Measurements from ENCODE around the gene SLC45A1. TPM values are rescaled to one million over a fixed set of nuclear protein-coding genes. Genes with fewer than 3 reads are reported as not detected.

Gene SLC45A1
- total RNA-seq, 1 donor from 2014 or later = 13.8 TPM

DNA sequence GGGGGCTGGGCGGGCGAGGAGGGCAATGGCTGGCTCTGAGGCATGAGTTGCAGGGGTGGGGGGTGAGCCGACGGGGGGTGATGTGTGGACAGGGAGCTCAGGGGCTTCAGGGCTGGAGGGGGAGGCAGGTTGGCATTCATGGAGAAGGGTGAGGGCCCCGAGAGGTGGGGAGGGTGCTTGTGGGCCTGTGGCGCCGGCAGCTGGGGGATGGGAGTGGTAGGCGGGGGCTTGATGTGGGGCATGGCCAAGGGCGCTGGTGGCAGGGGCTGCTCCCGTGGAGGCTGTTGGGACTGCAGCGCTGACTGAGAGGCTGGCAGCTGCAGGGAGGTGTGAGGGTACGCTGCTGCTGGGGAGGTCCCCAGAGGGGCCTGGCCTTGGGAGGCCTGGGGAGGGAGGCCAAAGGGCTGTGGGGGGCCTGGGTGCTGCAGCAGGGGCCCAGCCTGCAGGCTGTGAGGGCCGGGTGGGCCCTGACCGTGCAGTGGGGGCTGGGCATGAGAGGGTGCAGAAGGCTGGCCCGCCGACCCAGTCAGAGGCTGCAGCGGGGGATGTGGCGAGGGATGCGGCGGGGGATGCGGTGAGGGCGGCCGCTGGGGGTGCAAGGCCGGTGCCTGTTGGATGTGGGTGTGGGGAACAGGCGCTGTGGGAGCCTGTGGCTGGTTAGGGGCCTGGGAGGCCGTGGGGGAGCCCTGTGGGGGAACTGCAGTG is 42.7 kb downstream of the SLC45A1 start:
- DNase-seq (ENCODE audit: extremely low spot score in 2 of 2) = no peak
- TF ChIP-seq POLR2A (IDR thresholded peaks at IDR 0.05) = no peak
- peak in 1 of 2 donors; percentile 6 for TF ChIP-seq POLR2AphosphoS5 (IDR thresholded peaks at IDR 0.05; ENCODE audit: insufficient read depth in 1 of 2, low read depth in 1 of 2)
- H3K36me3 ChIP-seq = peaks cover 4 to 99% of the 10 kb centered on the region in 2 donors
- no peak overlapping the region for H3K4me3 ChIP-seq
- peaks cover 30% of the 10 kb centered on the region for H3K4me1 ChIP-seq
- H3K9me3 ChIP-seq = no peaks in the 10 kb centered on the region
- H3K27me3 ChIP-seq = no peaks in the 10 kb centered on the region
- H3K27ac ChIP-seq = no peak overlapping the region
- intact Hi-C loops (cut with DNase I) = no loop called here

GRCh38 chr1:8361198-8361849 is 43.4 kb downstream of the SLC45A1 start:
- DNase-seq (ENCODE audit: extremely low spot score in 2 of 2) = no peak
- peak in 1 of 2 donors; percentile 12 for TF ChIP-seq POLR2AphosphoS5 (IDR thresholded peaks at IDR 0.05; ENCODE audit: insufficient read depth in 1 of 2, low read depth in 1 of 2)
- no peak for TF ChIP-seq CTCF (IDR thresholded peaks at IDR 0.05)
- no peak for TF ChIP-seq POLR2A (IDR thresholded peaks at IDR 0.05)
- peaks cover 4 to 94% of the 10 kb centered on the region in 2 donors for H3K36me3 ChIP-seq
- no peaks in the 10 kb centered on the region for H3K27me3 ChIP-seq
- intact Hi-C loops (cut with DNase I) = no loop called here
- H3K27ac ChIP-seq = no peak overlapping the region
- no peaks in the 10 kb centered on the region for H3K9me3 ChIP-seq
- H3K4me1 ChIP-seq = peaks cover 31% of the 10 kb centered on the region
- H3K4me3 ChIP-seq = no peak overlapping the region

- Histone ChIP-seq H3K27me3 (no peaks in the 10 kb centered on the region), H3K4me1 (peaks cover 38% of the 10 kb centered on the region), H3K4me3 (no peak overlapping the region), H3K36me3 (peaks cover 4 to 81% of the 10 kb centered on the region in 2 donors), H3K9me3 (no peaks in the 10 kb centered on the region), H3K27ac (no peak overlapping the region)
- TF ChIP-seq POLR2AphosphoS5 (IDR thresholded peaks at IDR 0.05; ENCODE audit: insufficient read depth in 1 of 2, low read depth in 1 of 2) (no peak), POLR2A (IDR thresholded peaks at IDR 0.05) (no peak), CTCF (IDR thresholded peaks at IDR 0.05) (no peak)
- intact Hi-C loops (cut with DNase I) = no loop called here
- no peak for DNase-seq (ENCODE audit: extremely low spot score in 2 of 2)
These were observed 44.8 kb downstream of the SLC45A1 start for GRCh38 chr1:8362701-8363101.

GRCh38 chr1:8363186-8363766 is 45.4 kb downstream of the SLC45A1 start:
- Histone ChIP-seq H3K4me3 (no peak overlapping the region), H3K27me3 (no peaks in the 10 kb centered on the region), H3K36me3 (peaks cover 0 to 75% of the 10 kb centered on the region in 2 donors), H3K27ac (peak overlapping the region; percentile 5), H3K4me1 (peaks cover 44% of the 10 kb centered on the region), H3K9me3 (no peaks in the 10 kb centered on the region)
- DNase-seq (ENCODE audit: extremely low spot score in 2 of 2) = no peak
- TF ChIP-seq POLR2A (IDR thresholded peaks at IDR 0.05) (no peak), CTCF (IDR thresholded peaks at IDR 0.05) (no peak), POLR2AphosphoS5 (IDR thresholded peaks at IDR 0.05; ENCODE audit: insufficient read depth in 1 of 2, low read depth in 1 of 2) (no peak)
- intact Hi-C loops (cut with DNase I) = no loop called here

GRCh38 chr1:8363767-8364301 is 45.9 kb downstream of the SLC45A1 start:
- H3K9me3 ChIP-seq = no peaks in the 10 kb centered on the region
- no peaks in the 10 kb centered on the region for H3K27me3 ChIP-seq
- DNase-seq (ENCODE audit: extremely low spot score in 2 of 2) = no peak
- intact Hi-C loops (cut with DNase I) = no loop called here
- H3K4me1 ChIP-seq = peaks cover 47% of the 10 kb centered on the region
- peaks cover 0 to 69% of the 10 kb centered on the region in 2 donors for H3K36me3 ChIP-seq
- H3K4me3 ChIP-seq = no peak overlapping the region
- H3K27ac ChIP-seq = peak overlapping the region; percentile 5
- TF ChIP-seq POLR2AphosphoS5 (IDR thresholded peaks at IDR 0.05; ENCODE audit: insufficient read depth in 1 of 2, low read depth in 1 of 2) = no peak
- TF ChIP-seq POLR2A (IDR thresholded peaks at IDR 0.05) = no peak
- TF ChIP-seq CTCF (IDR thresholded peaks at IDR 0.05) = no peak

Data from vagina (tissue), 2 donors.